PC-9 (cell line): ENCODE data around the gene SH3BP4. TPM values are rescaled to one million over a fixed set of nuclear protein-coding genes. Genes with fewer than 3 reads are reported as not detected.

Experiments
- BruUV-seq: library from RNA; stranded (reverse); fragments of 400-500 nt; replicated peaks from 2 replicates; lab custom pipeline; 2021; lab: Mats Ljungman, UMichigan
- CTCF ChIA-PET: fragments of 300-600 bp; sonication (Branson Sonifier 250); formaldehyde crosslinking; loops from one replicate; lab custom pipeline; 2022; ENCODE audit warnings: antibody characterized with exemption; lab: Charles Lee
- POLR2A ChIA-PET: fragments of 300-600 bp; sonication (Branson Sonifier 250); formaldehyde crosslinking; loops from one replicate; lab custom pipeline; 2022; ENCODE audit warnings: antibody characterized with exemption; ENCODE audit not compliant: unreplicated experiment; lab: Charles Lee
- DNase-seq, 2 experiments: peaks; one replicate each; pipeline versions ENCODE4 v3.0.0 to v3.0.0-alpha.2; 2015 to 2022; ENCODE audit warnings: mixed read lengths in 1 of 2
- H2AFZ ChIP-seq: fragments of 200-600 bp; sonication (generic); 2 replicates; pipeline ENCODE4 v1.8.1; 2017; ENCODE audit warnings: antibody characterized with exemption
- H3F3A ChIP-seq: fragments of 200-600 bp; sonication (generic); 2 replicates; pipeline ENCODE4 v1.8.1; 2017; ENCODE audit warnings: antibody characterized with exemption, mild to moderate bottlenecking, low read depth; ENCODE audit not compliant: insufficient read depth
- H3K27ac ChIP-seq: fragments of 200-600 bp; sonication (generic); 2 replicates; pipeline ENCODE4 v1.6.1; 2016; ENCODE audit warnings: mixed run types
- H3K27me3 ChIP-seq: fragments of 200-600 bp; sonication (generic); 2 replicates; pipeline ENCODE4 v1.6.1; 2016; ENCODE audit warnings: low read depth, mixed run types; ENCODE audit not compliant: insufficient read depth
- H3K36me3 ChIP-seq: fragments of 200-600 bp; sonication (generic); 2 replicates; pipeline ENCODE4 v1.6.1; 2016; ENCODE audit warnings: low read depth, mixed run types
- H3K4me1 ChIP-seq: fragments of 200-600 bp; sonication (generic); replicated peaks from 2 replicates; pipeline ENCODE4 v1.6.1; 2016; ENCODE audit warnings: mixed run types; ENCODE audit not compliant: insufficient read depth
- H3K4me2 ChIP-seq: fragments of 200-600 bp; sonication (generic); 2 replicates; pipeline ENCODE4 v1.6.1; 2017; ENCODE audit warnings: mixed run types
- H3K4me3 ChIP-seq: fragments of 200-600 bp; sonication (generic); 2 replicates; pipeline ENCODE4 v1.6.1; 2016; ENCODE audit warnings: mixed run types
- H3K79me2 ChIP-seq: fragments of 200-600 bp; sonication (generic); 2 replicates; pipeline ENCODE4 v1.6.1; 2017; ENCODE audit warnings: low read depth, mixed run types
- H3K9me2 ChIP-seq: fragments of 200-600 bp; sonication (generic); 2 replicates; pipeline ENCODE4 v1.8.1; 2017; ENCODE audit warnings: mild to moderate bottlenecking; ENCODE audit not compliant: insufficient read depth
- H3K9me3 ChIP-seq: fragments of 200-600 bp; sonication (generic); 2 replicates; pipeline ENCODE4 v1.8.1; 2016; ENCODE audit warnings: low read depth; ENCODE audit not compliant: insufficient read depth
- H4K20me1 ChIP-seq: fragments of 200-600 bp; sonication (generic); 2 replicates; pipeline ENCODE4 v1.8.1; 2017; ENCODE audit not compliant: insufficient read depth
- EZH2 ChIP-seq: fragments of 200-600 bp; sonication (generic); IDR thresholded peaks from 2 replicates; pipeline ENCODE4 v1.8.0; 2017; ENCODE audit warnings: antibody characterized with exemption, low read depth
- intact Hi-C: fragments of 100-400 bp; cut with micrococcal nuclease; formaldehyde crosslinking; loops from one replicate; pipeline ENCODE4 v1.10.0; 2022; ENCODE audit not compliant: unreplicated experiment
- total RNA-seq: library from RNA; stranded (reverse); gene quantifications from 2 replicates; pipeline ENCODE4 v1.2.3, GENCODE V29; 2021
- TF ChIP-seq, protein P1 (sequence below): fragments of 200-600 bp; sonication (generic); conservative IDR thresholded peaks from 2 replicates; pipeline ENCODE4 v1.6.1; 2017; ENCODE audit warnings: mixed run types, antibody characterized with exemption, mild to moderate bottlenecking, moderate library complexity

SH3BP4 gene
- total RNA-seq, 1 experiment from 2014 or later = 131 TPM

DNA sequence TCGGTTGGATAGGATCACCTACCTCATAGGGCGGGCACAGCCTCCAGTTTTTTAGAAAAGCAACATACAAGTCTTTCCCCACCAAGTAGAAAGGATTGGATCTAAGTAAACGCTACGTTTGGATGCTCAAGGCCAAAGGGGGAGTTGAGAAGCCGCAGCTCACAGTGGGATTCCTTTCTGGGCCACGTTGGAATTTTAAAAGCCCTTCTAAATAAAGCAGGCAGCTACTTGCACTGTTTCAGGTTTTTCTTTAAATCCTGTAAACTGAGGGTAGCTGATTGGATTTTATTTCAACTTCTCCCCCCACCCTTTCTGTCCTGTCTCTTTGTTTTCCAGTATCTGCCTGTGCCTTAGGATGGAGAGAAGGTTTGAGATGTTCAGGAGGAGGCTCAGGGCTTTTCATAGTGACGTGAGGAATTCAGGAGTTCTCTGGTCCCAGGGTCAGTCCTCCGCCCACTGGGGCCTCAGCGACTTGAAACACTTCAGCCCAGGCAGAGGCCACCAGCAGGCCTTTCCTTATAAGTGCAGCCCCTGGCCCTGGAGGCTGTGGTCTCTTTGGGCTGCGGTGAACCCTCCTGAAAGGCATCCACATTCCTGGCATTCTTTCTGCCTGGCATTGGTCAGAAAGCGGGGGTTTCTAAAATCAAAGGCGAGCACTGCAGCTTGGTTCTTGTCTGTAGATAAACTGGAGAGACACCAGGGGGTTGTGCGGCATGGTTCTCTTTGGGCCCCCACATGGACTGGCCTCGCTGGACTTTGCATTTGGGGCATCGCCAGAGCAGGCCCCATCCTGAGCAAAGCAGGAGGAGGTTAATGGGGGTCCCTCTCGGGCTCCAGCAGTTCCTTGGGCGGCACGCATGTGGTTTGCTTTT lies 44.5 kb downstream of the SH3BP4 start:
- intact Hi-C loops = loop anchor here (1.0 to 5.0 kb wide), 3 partner anchors 31 to 111 kb away; no protein-coding TSS in a partner anchor
- ChIA-PET POLR2A (interaction anchor here (0.6 to 0.7 kb wide), 2 partner anchors 15 to 32 kb away, joined by 3 to 6 read pairs; no protein-coding TSS in a partner anchor), CTCF (interaction anchor here (0.6 kb wide), 2 partner anchors 31 to 570 kb away, joined by 3 to 10 read pairs; no protein-coding TSS in a partner anchor)
- no peaks in the 10 kb centered on the region for H3K27me3 ChIP-seq
- no peak for TF ChIP-seq EZH2
- TF ChIP-seq, protein P1, sequence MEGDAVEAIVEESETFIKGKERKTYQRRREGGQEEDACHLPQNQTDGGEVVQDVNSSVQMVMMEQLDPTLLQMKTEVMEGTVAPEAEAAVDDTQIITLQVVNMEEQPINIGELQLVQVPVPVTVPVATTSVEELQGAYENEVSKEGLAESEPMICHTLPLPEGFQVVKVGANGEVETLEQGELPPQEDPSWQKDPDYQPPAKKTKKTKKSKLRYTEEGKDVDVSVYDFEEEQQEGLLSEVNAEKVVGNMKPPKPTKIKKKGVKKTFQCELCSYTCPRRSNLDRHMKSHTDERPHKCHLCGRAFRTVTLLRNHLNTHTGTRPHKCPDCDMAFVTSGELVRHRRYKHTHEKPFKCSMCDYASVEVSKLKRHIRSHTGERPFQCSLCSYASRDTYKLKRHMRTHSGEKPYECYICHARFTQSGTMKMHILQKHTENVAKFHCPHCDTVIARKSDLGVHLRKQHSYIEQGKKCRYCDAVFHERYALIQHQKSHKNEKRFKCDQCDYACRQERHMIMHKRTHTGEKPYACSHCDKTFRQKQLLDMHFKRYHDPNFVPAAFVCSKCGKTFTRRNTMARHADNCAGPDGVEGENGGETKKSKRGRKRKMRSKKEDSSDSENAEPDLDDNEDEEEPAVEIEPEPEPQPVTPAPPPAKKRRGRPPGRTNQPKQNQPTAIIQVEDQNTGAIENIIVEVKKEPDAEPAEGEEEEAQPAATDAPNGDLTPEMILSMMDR = no peak
- H3K79me2 ChIP-seq = peaks cover 99% of the 10 kb centered on the region
- BruUV-seq = TSS peak; percentile 83
- 0 out of 2 replicates have a peak overlapping the region, but pooled peaks have one; percentile 6 for H3K27ac ChIP-seq
- H3F3A ChIP-seq = peaks cover 6% of the 10 kb centered on the region; the same call in 1 of the 2 replicates
- no peak overlapping the region for H3K4me3 ChIP-seq
- peaks cover 15% of the 10 kb centered on the region for H4K20me1 ChIP-seq
- H3K36me3 ChIP-seq = peaks cover 27% of the 10 kb centered on the region; the same call in 1 of the 2 replicates
- no peaks in the 10 kb centered on the region for H3K9me3 ChIP-seq
- H3K4me1 ChIP-seq = peaks cover 41% of the 10 kb centered on the region
- no peak overlapping the region for H3K4me2 ChIP-seq
- H2AFZ ChIP-seq = no peak overlapping the region
- no peaks in the 10 kb centered on the region for H3K9me2 ChIP-seq
- peak in 1 of 2 experiments; percentile 89 for DNase-seq

DNA sequence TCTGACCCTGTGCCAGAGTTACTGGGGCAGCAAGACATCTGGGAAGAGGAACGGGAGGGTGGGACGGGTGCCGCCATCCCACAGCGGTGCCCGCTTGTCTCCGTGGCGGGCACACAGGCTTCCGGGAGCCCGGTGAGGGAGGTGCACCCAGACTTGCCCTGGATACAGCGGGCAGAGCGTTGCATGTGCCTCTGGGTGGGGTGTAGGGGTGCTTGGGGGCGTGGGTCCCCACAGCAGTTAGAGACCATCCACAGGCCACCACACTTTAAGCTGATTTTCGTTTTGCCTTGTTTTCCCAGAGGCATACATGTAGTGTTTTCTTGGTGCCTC lies 45.1 kb downstream of the SH3BP4 start:
- intact Hi-C loops = loop anchor here (1.0 to 5.0 kb wide), 3 partner anchors 30 to 110 kb away; no protein-coding TSS in a partner anchor
- Histone ChIP-seq H4K20me1 (peaks cover 15% of the 10 kb centered on the region), H3F3A (peaks cover 11% of the 10 kb centered on the region), H3K4me3 (no peak overlapping the region), H3K4me1 (peaks cover 42% of the 10 kb centered on the region), H3K36me3 (peaks cover 27% of the 10 kb centered on the region; the same call in 1 of the 2 replicates), H2AFZ (no peak overlapping the region), H3K79me2 (peaks cover 99% of the 10 kb centered on the region), H3K27ac (no peak overlapping the region), H3K4me2 (no peak overlapping the region), H3K9me3 (no peaks in the 10 kb centered on the region), H3K27me3 (no peaks in the 10 kb centered on the region), H3K9me2 (no peaks in the 10 kb centered on the region)
- ChIA-PET CTCF (no interaction called here), POLR2A (interaction anchor here (0.6 kb wide), 1 partner anchor 45 kb away, joined by 4 read pairs; the partner anchor contains the start of gene SH3BP4)
- no TSS peak for BruUV-seq
- DNase-seq = no peak
- no peak for TF ChIP-seq EZH2
- TF ChIP-seq, protein P1 = no peak

DNA sequence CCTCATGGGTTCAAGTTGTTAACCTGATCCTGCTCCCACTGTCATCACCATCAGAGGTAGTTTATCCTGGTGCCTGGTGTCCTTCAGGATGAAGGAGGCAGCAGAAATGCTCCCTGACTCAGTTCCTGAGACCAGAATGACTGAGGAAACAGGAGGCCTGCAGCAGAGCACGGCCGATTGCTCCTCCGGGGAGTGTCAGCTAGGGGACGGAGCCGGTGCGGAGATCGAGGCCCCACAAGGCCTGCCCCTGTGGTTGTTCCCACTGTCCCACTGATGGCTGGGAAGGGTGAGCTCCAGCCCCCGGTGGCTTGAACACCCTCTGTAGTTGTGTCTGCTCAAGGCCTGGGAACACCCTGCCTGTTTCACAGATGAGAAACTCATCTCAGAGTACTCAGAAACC lies 45.6 kb downstream of the SH3BP4 start:
- BruUV-seq = no TSS peak
- peaks cover 99% of the 10 kb centered on the region for H3K79me2 ChIP-seq

More for the DNA sequence above, 45.6 kb downstream of the SH3BP4 start:
- ChIA-PET CTCF (no interaction called here), POLR2A (interaction anchor here (0.6 kb wide), 1 partner anchor 46 kb away, joined by 4 read pairs; the partner anchor contains the start of gene SH3BP4)
- Histone ChIP-seq H3K4me2 (no peak overlapping the region), H3K4me3 (no peak overlapping the region), H3K36me3 (peaks cover 27% of the 10 kb centered on the region; the same call in 1 of the 2 replicates), H3F3A (peaks cover 13% of the 10 kb centered on the region), H3K9me2 (no peaks in the 10 kb centered on the region), H3K4me1 (peaks cover 46% of the 10 kb centered on the region), H4K20me1 (peaks cover 15% of the 10 kb centered on the region), H3K9me3 (no peaks in the 10 kb centered on the region), H3K27ac (no peak overlapping the region), H2AFZ (no peak overlapping the region), H3K27me3 (no peaks in the 10 kb centered on the region)
- no peak for DNase-seq
- intact Hi-C loops = loop anchor here (5.0 kb wide), 2 partner anchors 35 to 110 kb away; no protein-coding TSS in a partner anchor
- TF ChIP-seq, protein P1 = no peak
- TF ChIP-seq EZH2 = no peak
